Measurements from ENCODE around the gene SRGAP2C.
"Not testable (repeated sequence)": the region's sequence is repeated elsewhere in the genome, so short reads cannot be mapped to it uniquely, and the experiment has no call there.

Gene SRGAP2C

GRCh38 chr1:121187914-121188313 lies 3.1 kb downstream of the SRGAP2C start:
- not testable (repeated sequence) for H3K79me1 ChIP-seq (ENCODE audit: low read length); H4K12ac ChIP-seq (ENCODE audit: low read depth, low read length); H2AFZ ChIP-seq (ENCODE audit: insufficient read depth, low read length, poor library complexity); H2AK5ac ChIP-seq (ENCODE audit: low read length); H2BK120ac ChIP-seq (ENCODE audit: insufficient read depth, low read length, poor library complexity); H3K9ac ChIP-seq (ENCODE audit: low read length); H3K36me3 ChIP-seq (ENCODE audit: control insufficient read depth in 1 of 2, insufficient read depth in 2 of 2, low read length in 2 of 2); H3K27me3 ChIP-seq (ENCODE audit: insufficient read depth, low read length); H2BK5ac ChIP-seq (ENCODE audit: low read depth, low read length, poor library complexity); H3K9me3 ChIP-seq (ENCODE audit: insufficient read depth, low read depth, low read length); H2BK12ac ChIP-seq (ENCODE audit: low read length); H3K14ac ChIP-seq (ENCODE audit: low read length); H3K79me2 ChIP-seq (ENCODE audit: control insufficient read depth, insufficient read depth, low read length, poor library complexity); H3K27ac ChIP-seq (ENCODE audit: low read depth, low read length); H3K23ac ChIP-seq (ENCODE audit: low read length); H3K4ac ChIP-seq (ENCODE audit: low read depth, low read length); H4K91ac ChIP-seq (ENCODE audit: low read depth, low read length); H4K8ac ChIP-seq (ENCODE audit: low read depth, low read length); H3K4me3 ChIP-seq (ENCODE audit: low read depth, low read length); H3K4me1 ChIP-seq (ENCODE audit: control insufficient read depth in 1 of 2, insufficient read depth in 2 of 2, low read length in 2 of 2); H3K18ac ChIP-seq (ENCODE audit: low read length)
- peak in 1 of 2 donors; percentile 0 for DNase-seq
- no CpG with 5 or more reads among the region's 5 CpGs for WGBS (ENCODE audit: extremely low coverage, insufficient coverage, insufficient read length)
- peak overlapping the region; percentile 19 for H3K4me2 ChIP-seq (ENCODE audit: low read length)

DNA sequence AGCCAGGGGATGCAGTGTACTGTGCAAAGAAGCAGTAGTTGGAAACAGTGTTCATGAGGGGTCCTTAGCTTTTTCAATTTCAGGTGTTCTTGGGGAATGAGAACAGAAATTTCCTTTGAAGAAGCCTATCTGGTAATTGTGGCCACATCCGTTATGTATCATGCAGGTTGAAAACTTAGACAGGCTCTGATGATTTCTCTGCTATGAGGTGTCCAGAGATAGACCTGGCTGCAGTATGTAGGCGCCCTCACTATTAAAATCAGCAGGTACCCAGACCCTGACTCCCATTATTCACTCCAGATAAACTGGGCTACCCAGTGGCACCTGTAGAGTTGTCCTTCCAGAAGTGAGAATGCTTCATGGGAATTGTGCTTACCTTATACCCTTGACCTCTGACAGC lies 7.7 kb downstream of the SRGAP2C start:
- not testable (repeated sequence) for H3K79me1 ChIP-seq (ENCODE audit: low read length); H3K9ac ChIP-seq (ENCODE audit: low read length); H3K14ac ChIP-seq (ENCODE audit: low read length); H3K18ac ChIP-seq (ENCODE audit: low read length); H3K27me3 ChIP-seq (ENCODE audit: insufficient read depth, low read length); H3K9me3 ChIP-seq (ENCODE audit: insufficient read depth, low read depth, low read length); H2BK12ac ChIP-seq (ENCODE audit: low read length); H3K23ac ChIP-seq (ENCODE audit: low read length); H3K4me3 ChIP-seq (ENCODE audit: low read depth, low read length); H3K4me1 ChIP-seq (ENCODE audit: control insufficient read depth in 1 of 2, insufficient read depth in 2 of 2, low read length in 2 of 2); H3K27ac ChIP-seq (ENCODE audit: low read depth, low read length); H4K8ac ChIP-seq (ENCODE audit: low read depth, low read length); H3K4me2 ChIP-seq (ENCODE audit: low read length); H4K12ac ChIP-seq (ENCODE audit: low read depth, low read length); H2BK5ac ChIP-seq (ENCODE audit: low read depth, low read length, poor library complexity); H3K4ac ChIP-seq (ENCODE audit: low read depth, low read length); H2AFZ ChIP-seq (ENCODE audit: insufficient read depth, low read length, poor library complexity); H2BK120ac ChIP-seq (ENCODE audit: insufficient read depth, low read length, poor library complexity); H2AK5ac ChIP-seq (ENCODE audit: low read length); H3K36me3 ChIP-seq (ENCODE audit: control insufficient read depth in 1 of 2, insufficient read depth in 2 of 2, low read length in 2 of 2); DNase-seq; H4K91ac ChIP-seq (ENCODE audit: low read depth, low read length); H3K79me2 ChIP-seq (ENCODE audit: control insufficient read depth, insufficient read depth, low read length, poor library complexity)
- WGBS (ENCODE audit: extremely low coverage, insufficient coverage, insufficient read length): no CpG with 5 or more reads among the region's 2 CpGs

DNA sequence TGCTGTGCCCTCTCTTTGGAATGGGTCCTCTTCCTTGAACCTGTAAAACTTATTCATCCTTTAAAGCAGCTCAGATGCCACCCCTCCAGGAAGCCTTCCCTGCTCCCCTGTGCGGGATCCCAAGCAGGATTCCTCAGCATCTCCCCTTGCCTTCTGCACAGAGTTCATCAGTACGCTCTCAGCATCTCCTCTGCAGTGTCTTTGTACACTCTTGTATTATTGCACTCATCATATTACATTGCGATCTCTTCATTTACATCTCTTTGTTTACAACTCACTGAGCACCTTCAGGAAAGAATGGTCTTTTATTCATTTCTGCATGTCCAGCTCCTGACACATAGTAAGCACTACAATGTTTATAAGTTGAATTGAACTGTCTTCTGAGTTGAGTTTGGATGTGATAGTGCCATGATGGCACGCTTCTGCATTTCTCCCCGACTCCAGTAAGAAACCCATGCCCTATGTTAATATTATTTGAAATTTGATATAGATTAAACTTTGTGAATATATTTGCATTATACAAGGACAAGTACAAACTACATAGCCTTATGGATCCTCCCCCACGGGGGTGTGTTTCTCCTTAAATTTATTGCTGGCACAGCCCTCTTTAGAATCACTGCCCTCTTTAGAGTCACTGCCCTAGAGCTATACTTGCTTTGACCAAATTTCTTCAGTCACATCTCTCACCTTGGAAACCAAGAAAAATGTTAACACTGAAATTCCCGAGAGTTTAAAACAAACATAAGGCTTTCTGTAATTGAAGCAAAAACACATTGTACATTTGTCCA lies 12.5 kb downstream of the SRGAP2C start:
- not testable (repeated sequence) for H2BK120ac ChIP-seq (ENCODE audit: insufficient read depth, low read length, poor library complexity); H3K4ac ChIP-seq (ENCODE audit: low read depth, low read length); DNase-seq; H2AFZ ChIP-seq (ENCODE audit: insufficient read depth, low read length, poor library complexity); H3K23ac ChIP-seq (ENCODE audit: low read length); H3K18ac ChIP-seq (ENCODE audit: low read length); H3K14ac ChIP-seq (ENCODE audit: low read length); H2BK5ac ChIP-seq (ENCODE audit: low read depth, low read length, poor library complexity); H3K79me1 ChIP-seq (ENCODE audit: low read length); H3K4me3 ChIP-seq (ENCODE audit: low read depth, low read length); H4K8ac ChIP-seq (ENCODE audit: low read depth, low read length); H3K79me2 ChIP-seq (ENCODE audit: control insufficient read depth, insufficient read depth, low read length, poor library complexity); H3K4me2 ChIP-seq (ENCODE audit: low read length); H3K4me1 ChIP-seq (ENCODE audit: control insufficient read depth in 1 of 2, insufficient read depth in 2 of 2, low read length in 2 of 2); H3K9me3 ChIP-seq (ENCODE audit: insufficient read depth, low read depth, low read length); H2AK5ac ChIP-seq (ENCODE audit: low read length); H4K12ac ChIP-seq (ENCODE audit: low read depth, low read length); H4K91ac ChIP-seq (ENCODE audit: low read depth, low read length); H3K9ac ChIP-seq (ENCODE audit: low read length); H3K27me3 ChIP-seq (ENCODE audit: insufficient read depth, low read length); H3K27ac ChIP-seq (ENCODE audit: low read depth, low read length); H2BK12ac ChIP-seq (ENCODE audit: low read length); H3K36me3 ChIP-seq (ENCODE audit: control insufficient read depth in 1 of 2, insufficient read depth in 2 of 2, low read length in 2 of 2)
- WGBS (ENCODE audit: extremely low coverage, insufficient coverage, insufficient read length): no CpG with 5 or more reads among the region's 7 CpGs

DNA sequence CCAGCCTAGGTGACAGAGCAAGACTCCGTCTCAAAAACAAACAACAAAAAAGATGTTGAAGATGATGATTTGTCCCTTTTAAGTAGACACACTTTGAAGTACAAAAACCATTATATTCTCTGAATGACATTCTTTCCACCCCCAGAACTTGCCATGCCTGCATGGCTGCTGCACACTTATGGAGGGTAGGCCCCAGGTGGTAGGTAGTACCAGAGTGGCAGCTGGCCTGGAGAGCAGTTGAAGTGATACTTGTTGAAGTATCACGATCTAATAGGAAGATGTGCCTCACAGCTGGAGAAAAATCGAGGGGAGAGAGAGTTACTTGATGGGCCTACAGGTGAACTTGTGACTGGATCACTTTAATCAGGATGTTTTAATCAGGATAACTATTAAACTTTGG lies 15.0 kb downstream of the SRGAP2C start:
- not testable (repeated sequence) for H3K27me3 ChIP-seq (ENCODE audit: insufficient read depth, low read length); H3K79me1 ChIP-seq (ENCODE audit: low read length); H3K4me1 ChIP-seq (ENCODE audit: control insufficient read depth in 1 of 2, insufficient read depth in 2 of 2, low read length in 2 of 2); H2AFZ ChIP-seq (ENCODE audit: insufficient read depth, low read length, poor library complexity); H4K8ac ChIP-seq (ENCODE audit: low read depth, low read length); H3K23ac ChIP-seq (ENCODE audit: low read length); H3K9me3 ChIP-seq (ENCODE audit: insufficient read depth, low read depth, low read length); H3K36me3 ChIP-seq (ENCODE audit: control insufficient read depth in 1 of 2, insufficient read depth in 2 of 2, low read length in 2 of 2); H2BK12ac ChIP-seq (ENCODE audit: low read length); H2AK5ac ChIP-seq (ENCODE audit: low read length); H3K4me2 ChIP-seq (ENCODE audit: low read length); H3K18ac ChIP-seq (ENCODE audit: low read length); H3K27ac ChIP-seq (ENCODE audit: low read depth, low read length); H3K4me3 ChIP-seq (ENCODE audit: low read depth, low read length); DNase-seq; H2BK120ac ChIP-seq (ENCODE audit: insufficient read depth, low read length, poor library complexity); H3K14ac ChIP-seq (ENCODE audit: low read length); H3K4ac ChIP-seq (ENCODE audit: low read depth, low read length); H3K9ac ChIP-seq (ENCODE audit: low read length); H4K12ac ChIP-seq (ENCODE audit: low read depth, low read length); H3K79me2 ChIP-seq (ENCODE audit: control insufficient read depth, insufficient read depth, low read length, poor library complexity); H4K91ac ChIP-seq (ENCODE audit: low read depth, low read length); H2BK5ac ChIP-seq (ENCODE audit: low read depth, low read length, poor library complexity)
- WGBS (ENCODE audit: extremely low coverage, insufficient coverage, insufficient read length): no CpG with 5 or more reads among the region's 3 CpGs

Measured in trophoblast cell (in vitro differentiated cells and primary cell).